ENCODE data around the gene CHIT1. TPM values are rescaled to one million over a fixed set of nuclear protein-coding genes. Genes with fewer than 3 reads are reported as not detected.

CHIT1 gene
- not detected in 2 replicates for total RNA-seq

GRCh38 chr1:203229471-203230135 is at the start of gene CHIT1:
CHIT1 (minus strand) TSS chr1:203229673; CDS start chr1:203229636, 37 bp downstream.

DNA sequence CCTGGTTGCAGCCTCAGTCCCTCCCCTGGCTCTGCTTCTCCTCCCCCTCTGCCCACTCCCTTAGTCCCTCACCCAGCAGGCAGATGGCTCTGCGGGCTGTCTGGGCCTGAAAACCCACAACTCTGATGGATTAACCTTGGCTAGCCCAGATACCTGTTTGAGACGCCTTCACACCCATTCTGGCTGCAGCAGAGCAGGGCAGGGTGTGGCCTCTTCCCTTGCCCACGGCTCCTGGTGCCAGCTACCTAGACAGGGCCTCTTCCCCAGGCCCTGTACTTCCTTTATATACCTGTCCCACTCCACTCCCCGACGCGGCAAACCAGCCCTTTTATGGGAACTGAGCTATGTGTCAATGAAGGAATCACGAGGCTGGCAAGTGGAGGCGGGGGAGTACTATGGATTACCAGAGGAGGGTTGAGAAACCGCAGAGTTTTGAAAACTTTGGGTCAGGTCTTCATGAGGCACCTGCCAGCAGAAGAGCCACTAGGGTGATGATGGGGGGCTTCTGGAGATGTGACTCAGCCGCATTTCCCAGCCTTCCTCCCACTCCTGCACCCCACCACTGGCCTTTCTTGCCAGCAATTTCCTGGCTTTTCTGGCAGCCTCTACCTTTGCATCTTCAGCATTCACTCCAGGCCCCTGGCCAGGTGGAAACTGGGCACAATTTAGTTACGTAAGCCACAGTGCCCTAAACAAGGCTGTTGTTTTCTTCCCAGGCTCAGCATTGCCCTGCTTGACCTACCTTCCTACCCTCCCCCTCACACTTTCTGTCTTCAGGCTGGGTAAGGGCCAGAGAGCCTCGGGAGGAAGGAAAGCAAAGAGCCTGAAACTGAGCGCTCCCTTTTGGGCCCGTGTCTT is 42.8 kb downstream of the CHIT1 start, which contains the start of gene CHI3L1:
CHI3L1 (minus strand) TSS at position 259 of the 858 bp plus-strand sequence; CDS start at position 178, 81 bp downstream.

GRCh38 chr1:203175237-203175826 is 54.1 kb downstream of the CHIT1 start, which contains the start of gene MYBPH:
MYBPH (minus strand) TSS chr1:203175826; CDS start chr1:203175755, 71 bp downstream.

Other genes with a start within 250 kb of the CHIT1 start
- gene TMEM183A, start 222.3 kb downstream of the CHIT1 start, total RNA-seq: 72.5 and 90.2 TPM in 2 replicates
- under 0.01 and 0.25 TPM in 2 replicates for gene PPFIA4, start 203.2 kb downstream of the CHIT1 start, total RNA-seq
- not detected in 2 replicates for gene MYOG, start 143.7 kb downstream of the CHIT1 start, total RNA-seq
- not detected in 2 replicates for gene ADORA1, start 101.9 kb downstream of the CHIT1 start, total RNA-seq
- gene MYBPH, start 53.8 kb downstream of the CHIT1 start, total RNA-seq: not detected in 2 replicates
- not detected in 2 replicates for gene CHI3L1, start 43.0 kb downstream of the CHIT1 start, total RNA-seq
- gene BTG2, start 75.8 kb upstream of the CHIT1 start, total RNA-seq: 30.3 and 40.7 TPM in 2 replicates
- 0.65 and 21.8 TPM in 2 replicates for gene FMOD, start 121.4 kb upstream of the CHIT1 start, total RNA-seq
- gene PRELP, start 246.1 kb upstream of the CHIT1 start, total RNA-seq: not detected in 2 replicates

All from bladder microvascular endothelial cell (primary cell).